NOMO-1 (cell line): ENCODE measurements around the gene SCAMP4.
"Not testable (repeated sequence)": the region's sequence is repeated elsewhere in the genome, so short reads cannot be mapped to it uniquely, and the experiment has no call there.

Experiments used
- DNase-seq, 2 experiments: peaks; one replicate each; lab custom pipeline; 2025; ENCODE audit not compliant: unreplicated experiment in 2 of 2; lab: John Stamatoyannopoulos, UW

The SCAMP4 gene

GRCh38 chr19:1882089-1882785, 23.0 kb upstream of the SCAMP4 start:
- DNase-seq, result no peak

- no peak for DNase-seq
These were observed 22.2 kb upstream of the SCAMP4 start for GRCh38 chr19:1882786-1883692.

GRCh38 chr19:1883784-1884183, 21.4 kb upstream of the SCAMP4 start:
- no peak for DNase-seq

DNA sequence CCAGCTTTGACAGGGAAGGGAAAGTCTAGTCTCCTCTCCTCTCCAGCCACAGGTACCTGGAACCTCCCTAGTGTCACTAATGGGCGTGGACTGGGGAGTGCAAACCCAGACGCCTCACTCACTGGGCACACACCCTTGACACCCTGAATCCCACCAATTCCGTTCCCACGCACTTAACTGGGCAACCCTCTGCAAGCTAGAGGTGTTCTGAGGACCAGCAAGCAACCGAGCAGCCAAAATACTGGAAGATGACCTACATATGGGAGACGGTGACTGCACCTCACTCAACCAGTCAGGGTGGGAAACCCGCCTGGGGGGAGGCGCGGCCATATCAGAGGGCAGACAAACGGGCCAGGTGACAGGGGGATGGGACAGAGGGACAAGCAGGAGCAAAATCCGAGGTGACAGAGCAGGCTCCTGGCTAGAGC, 20.9 kb upstream of the SCAMP4 start:
- no peak for DNase-seq

DNA sequence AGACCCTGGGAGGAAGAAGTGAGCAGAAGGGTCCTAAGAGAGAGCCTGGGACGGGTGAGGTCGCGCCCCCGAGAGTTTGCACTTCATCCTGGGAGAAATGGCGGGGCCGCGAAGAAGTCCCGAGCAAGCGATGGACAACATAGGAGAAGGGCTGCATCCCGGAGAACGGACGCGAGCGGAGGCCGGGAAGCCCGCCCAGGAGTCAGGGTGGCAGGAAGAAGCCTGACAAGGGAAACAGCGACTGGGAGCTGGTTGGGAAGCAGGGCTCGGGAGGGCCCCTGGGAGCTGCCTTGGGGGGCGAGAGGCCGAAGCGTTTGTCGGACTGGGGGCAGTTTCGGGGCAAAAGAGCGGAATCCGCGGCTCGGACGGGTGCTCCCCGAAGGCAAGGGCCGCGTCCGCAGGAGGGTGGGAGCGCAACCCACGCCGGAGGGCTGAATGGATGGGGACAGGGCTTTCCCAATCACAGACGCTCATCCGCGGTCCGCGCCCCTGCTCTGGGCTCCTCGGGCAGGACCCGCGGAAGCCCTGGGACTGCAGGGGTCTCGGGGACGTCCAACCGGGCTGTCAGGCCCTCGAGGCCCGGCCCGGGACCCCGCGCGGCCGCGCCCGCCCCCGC, 20.4 kb upstream of the SCAMP4 start:
- no peak for DNase-seq

- peak; percentile 82 to 95 for DNase-seq
These were observed 19.6 kb upstream of the SCAMP4 start, which contains the start of gene ABHD17A for GRCh38 chr19:1885398-1886119. Gene ABHD17A, minus strand, starts transcription at chr19:1885496. Its CDS starts 3,930 bp downstream, at chr19:1881566.

GRCh38 chr19:1886360-1886759, 18.8 kb upstream of the SCAMP4 start:
- DNase-seq, result not testable (repeated sequence)

DNA sequence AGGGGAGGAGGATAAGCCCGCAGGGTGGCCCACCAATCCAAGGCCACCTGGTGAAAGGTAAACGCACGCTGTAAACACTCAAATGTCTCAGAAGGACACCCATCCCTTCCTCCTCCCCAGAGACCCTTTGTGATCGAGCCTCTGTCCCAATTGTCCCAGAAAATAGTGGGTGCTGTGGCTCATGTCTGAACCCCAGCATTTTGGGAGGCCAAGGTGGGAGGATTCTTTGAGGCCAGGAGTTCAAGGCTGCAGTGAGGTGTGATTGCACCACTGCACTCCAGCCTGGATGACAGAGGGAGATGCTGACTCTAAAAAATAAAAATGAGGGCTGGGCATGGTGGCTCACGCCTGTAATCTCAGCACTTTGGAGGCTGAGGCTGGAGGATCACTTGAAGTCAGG, 16.8 kb upstream of the SCAMP4 start:
- no peak for DNase-seq

DNA sequence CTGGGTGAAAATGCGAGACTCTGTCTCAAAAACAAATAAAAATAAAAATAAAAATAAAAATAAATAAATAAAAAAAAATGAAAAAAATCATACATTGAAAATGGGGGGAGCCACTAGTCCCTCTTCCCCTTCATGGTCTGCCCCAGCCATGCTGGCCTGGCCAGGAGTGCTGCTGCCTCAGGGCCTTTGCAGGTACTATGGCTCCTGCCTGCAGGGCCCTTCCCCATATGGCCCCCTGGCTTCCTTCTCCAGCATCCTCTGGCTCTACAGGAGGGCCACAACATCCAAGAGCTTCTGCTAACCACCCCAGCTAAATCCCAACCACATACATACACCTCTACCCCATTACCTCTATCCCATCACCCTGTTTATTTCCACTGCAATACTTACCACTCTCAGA, 15.3 kb upstream of the SCAMP4 start:
- DNase-seq, result no peak

- DNase-seq, result no peak
These were observed 11.4 kb upstream of the SCAMP4 start for GRCh38 chr19:1893791-1894190.

GRCh38 chr19:1896508-1896907, 8.7 kb upstream of the SCAMP4 start:
- DNase-seq, result no peak

GRCh38 chr19:1901940-1902404, 3.2 kb upstream of the SCAMP4 start:
- peak; percentile 85 to 89 for DNase-seq

GRCh38 chr19:1902923-1903322, 2.3 kb upstream of the SCAMP4 start:
- DNase-seq, result no peak

GRCh38 chr19:1904860-1905109, 414 bp upstream of the SCAMP4 start:
- no peak for DNase-seq

- no peak for DNase-seq
These were observed 720 bp downstream of the SCAMP4 start for GRCh38 chr19:1905863-1906375.

DNA sequence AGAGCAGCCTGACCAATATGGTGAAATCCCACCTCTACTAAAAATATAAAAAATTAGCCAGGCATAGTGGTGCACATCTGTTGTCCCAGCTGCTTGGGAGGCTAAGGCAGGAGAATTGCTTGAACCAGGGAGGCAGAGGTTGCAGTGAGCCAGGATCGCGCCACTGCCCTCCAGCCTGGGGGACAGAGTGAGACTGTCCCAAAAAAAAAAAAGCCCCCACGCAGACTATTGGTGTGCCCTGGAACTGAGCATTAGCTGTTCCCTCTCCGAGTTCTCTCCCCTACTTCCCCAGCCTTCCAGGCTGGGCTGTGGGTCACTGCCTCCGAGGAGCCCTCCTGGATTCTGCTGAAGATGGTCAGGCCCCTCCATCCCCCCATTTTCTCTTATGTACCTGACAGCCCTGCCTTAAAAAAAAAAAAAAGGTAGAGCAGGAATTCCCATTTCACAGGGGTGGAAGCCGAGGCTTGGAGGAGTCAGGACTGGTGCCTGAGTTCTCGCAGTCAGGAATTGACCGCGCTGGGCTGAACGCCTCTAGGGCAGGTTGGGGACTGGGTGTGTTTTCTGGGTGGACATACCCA, 1.9 kb downstream of the SCAMP4 start:
- no peak for DNase-seq

- no peak for DNase-seq
These were observed 2.6 kb downstream of the SCAMP4 start for GRCh38 chr19:1907563-1908363.

DNA sequence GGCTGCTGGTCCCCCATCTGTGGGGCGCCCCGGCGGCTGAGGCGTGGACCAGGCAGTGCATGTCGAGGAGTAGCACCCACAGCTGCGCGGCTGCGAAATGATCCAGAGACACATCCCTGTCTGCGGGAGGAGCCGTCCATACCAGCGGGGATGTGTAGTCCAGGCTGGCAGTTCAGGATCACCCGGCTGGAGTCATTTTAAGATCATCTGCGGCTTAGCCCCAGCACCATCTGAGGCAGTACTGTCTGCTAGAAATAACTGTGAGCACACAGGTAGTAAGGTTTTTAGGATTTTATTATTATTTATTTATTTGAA, 3.1 kb downstream of the SCAMP4 start:
- no peak for DNase-seq

DNA sequence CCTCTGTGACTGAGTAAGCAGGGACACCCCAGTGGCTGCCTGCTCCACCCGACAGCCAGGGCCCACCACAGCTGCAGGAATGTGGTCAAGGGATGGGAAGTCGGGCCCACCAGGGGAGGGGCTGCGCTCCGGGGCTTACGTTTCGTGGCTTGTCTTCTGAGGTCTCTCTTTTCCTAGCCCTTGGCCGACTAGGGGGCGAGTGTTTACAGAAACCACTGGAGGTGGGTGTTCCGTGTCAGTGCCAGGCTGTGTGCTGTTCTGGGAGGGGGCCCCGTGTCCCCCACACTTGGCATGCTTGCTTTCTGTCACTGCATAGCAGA, 4.5 kb downstream of the SCAMP4 start:
- no peak for DNase-seq

DNA sequence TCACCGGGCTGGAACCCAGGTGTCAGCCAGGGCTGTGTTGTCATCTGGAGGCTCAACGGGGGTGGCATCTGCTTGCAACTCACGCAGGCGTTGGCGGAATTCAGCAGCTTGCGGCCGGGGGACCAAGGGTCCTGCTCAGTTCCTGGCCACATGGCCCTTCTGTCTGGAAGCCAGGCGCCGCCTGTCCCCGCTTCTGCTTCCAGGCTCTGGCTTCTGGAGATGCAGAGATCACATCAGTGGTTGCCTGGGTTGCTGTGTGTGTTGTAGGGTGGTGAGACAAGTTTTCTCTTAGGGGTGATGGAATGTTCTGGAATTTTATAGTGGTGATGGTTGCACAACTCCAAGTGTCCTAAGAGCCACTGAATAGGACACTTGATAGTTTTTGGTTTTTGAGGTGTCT, 5.0 kb downstream of the SCAMP4 start:
- DNase-seq, result no peak
